Measurements from ENCODE around the gene RASAL3.
"Not testable (repeated sequence)": the region's sequence is repeated elsewhere in the genome, so short reads cannot be mapped to it uniquely, and the experiment has no call there.

Gene RASAL3

DNA sequence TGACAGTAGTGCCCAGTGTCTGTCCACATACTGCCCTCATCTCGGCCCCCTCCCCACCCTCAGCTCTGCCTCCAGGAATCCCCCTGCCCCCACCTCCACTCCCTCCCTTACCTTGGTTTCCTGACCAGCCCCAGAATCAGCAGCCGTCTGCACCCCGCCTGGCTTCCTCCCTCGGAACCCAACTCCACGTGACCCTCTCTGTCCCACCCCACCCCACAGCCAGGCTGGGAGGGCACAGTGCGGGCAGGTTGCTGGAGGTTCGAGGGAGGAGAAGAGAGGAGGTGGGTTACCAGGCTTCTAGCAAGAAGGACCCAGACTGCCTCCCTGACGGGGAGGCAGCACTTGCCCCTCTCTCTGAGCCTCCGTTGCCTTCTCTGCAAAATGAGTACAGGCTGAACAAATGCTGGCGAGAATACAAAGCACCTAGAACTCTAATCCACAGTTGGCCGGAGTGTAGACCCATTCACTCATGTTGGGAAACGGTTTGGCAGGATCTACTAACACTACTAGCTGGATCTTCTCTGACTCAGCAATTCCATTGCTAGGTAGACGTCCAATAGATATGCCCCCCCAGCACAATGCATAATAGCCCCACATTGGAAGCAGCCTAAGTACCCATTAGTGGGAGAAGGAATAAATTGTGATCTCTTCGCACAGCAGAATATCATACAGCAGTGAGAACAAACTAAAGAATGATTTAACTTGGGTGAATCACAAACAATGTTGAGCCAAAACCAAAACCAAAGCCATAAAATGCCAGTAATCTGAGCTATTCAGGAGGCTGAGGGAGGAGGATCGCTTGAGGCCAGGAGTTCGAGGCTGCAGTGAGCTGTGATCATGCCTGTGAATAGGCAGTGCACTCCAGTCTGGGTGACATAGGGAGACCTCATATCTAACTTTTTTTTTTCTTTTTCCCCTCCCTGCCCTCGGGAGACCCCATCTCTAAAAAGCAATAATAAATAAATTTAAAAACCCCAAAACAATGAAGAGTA is at the start of gene RASAL3:
Gene RASAL3, minus strand, starts transcription at position 151 of the 992 bp plus-strand sequence. CDS start 186 bp downstream, outside the sequence.
- no peak within 1 kb of the TSS for H3K4me3 ChIP-seq (ENCODE audit: low read depth, low read length)

DNA sequence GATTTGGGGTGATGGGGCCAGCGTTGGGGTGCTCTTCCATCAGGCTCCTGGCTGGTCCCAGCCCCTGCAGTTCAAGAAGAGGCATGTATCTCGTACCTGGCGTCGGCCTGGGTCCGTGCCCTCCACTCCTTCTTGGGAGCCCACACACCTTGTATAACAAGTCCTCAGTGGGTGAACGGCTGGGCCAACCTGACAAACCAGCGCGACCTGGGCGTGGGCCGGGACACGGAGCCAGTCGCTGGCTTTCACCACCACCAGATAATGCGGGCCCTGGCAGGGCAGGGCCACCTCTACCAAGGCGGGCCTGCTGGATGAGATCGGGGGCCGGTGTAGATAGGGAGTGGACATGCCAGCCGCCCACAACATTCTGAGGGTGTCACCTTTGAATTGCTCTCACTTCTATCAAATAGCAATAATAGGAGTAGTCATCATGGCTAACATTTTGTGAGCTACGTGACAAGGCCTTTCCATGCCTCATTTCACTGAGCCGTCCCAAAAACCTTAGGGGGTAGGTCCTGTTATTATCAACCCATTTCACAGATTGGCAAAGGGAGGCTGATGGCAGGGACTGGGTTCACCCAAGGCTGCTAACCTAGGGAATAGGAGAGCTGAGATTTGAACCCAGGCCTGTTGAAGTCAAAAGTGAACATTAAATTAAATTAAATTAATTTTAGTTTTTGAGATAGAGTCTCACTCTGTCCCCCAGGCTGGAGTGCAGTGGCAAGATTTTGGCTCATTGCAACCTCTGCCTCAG is 47.5 kb upstream of the RASAL3 start:
- H3K4me3 ChIP-seq (ENCODE audit: low read depth, low read length), result no peak overlapping the region

DNA sequence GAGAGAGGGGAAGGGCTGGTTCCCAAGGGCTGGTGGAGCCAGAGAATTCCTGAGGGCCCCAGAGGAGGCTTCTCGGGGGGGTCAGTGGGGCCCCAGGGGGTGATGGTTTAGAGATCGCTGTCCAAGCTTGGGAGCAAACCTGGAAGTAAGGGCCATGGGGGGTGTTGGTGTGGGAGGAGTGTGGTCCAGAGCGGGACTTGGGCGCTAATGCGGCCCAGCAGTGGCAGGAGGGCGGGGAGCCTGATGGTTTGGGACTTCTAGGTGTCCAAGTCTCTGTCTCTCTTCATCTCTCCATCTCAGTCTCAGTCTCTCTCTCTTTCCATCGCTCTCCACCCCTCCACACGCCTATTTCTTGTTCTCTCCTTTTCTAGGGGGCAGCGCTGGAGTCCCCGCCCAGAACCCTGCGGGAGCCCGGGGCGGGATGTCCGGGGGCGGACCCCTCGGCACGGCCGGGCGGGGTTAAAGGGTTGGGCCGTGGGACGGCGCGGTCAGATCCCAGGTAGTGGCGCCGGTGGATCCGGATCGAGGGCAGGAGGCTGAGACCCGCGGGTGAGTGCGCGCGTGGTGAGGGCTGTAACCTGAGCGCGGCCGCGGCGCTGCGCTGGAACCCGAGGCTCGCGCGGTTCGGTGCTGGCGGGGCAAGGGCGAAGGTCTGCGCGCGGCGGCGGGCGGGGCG is 43.8 kb upstream of the RASAL3 start, which contains the start of gene CYP4F22:
Gene CYP4F22, plus strand, starts transcription at position 491 of the 676 bp plus-strand sequence. CDS start 16,812 bp downstream, outside the sequence.
- peak within 1 kb of the TSS; percentile 48 for H3K4me3 ChIP-seq (ENCODE audit: low read depth, low read length)

DNA sequence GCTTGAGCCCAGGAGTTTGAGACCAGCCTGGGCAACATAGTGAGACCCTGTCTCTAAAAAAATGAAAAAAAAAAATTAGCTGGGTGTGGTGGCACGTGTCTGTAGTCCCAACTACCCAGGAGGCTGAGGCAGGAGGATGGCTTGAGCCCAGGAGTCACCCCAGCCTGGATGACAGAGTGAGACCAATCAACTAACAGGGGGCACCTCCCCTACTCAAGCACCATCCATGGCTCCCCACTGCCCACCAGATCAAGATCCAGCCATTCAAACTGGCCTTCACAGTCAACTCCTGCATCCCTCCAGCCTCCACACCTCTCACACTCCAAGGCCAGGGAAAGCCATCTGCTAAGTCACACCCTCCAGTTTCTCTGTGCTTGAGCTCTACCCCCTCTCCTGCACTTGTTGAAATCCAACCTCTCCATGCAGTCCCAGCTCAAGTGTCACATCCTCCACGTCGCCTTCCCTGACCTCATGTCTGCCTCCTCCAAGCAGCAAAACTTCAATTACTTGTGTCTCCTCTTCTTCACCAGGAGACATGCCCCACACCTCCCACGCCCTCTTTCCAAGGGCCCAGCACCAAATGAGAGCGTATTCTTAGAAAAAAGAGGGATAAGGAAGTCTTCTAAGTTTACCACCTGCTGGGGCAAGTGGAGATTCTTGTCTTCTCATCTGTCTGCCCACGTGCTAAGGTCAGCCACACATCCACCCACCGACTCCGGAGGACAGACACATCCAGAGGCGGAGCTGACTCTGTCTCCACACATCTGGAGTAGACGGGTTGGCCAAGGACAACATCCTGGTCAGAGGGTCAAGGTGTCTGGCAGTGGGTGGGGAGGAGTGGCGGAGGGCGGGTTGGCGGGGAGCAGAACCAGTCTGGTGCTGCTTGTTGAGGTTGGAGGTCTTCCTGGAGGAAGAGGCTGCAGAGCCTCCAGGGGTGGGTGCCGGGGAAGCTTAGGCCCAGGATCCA is 43.0 kb upstream of the RASAL3 start:
- H3K4me3 ChIP-seq (ENCODE audit: low read depth, low read length), result no peak overlapping the region

DNA sequence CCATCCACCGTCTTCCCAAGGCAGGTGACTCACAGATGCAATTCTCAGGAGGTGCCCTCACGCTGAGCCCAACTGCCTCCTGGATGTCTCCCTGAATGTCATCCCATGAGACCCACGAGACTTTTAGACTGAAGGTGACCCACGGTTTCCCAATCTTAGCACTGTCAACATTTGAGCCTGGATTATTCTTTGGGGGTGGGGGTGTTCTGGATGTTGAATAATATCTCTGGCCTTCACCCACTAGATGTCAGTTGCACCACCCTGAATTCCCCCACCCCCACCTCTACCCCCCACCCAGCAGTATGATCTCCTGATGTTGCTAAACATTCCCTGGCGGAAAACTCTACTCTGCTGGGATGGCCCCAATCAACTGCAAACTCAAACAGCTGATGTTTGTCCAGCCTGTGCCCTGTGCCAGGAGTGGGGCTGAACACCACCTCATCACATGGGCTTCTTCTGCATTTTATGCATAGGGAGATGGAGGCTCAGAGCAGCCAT is 41.8 kb upstream of the RASAL3 start:
- no peak overlapping the region for H3K4me3 ChIP-seq (ENCODE audit: low read depth, low read length)

DNA sequence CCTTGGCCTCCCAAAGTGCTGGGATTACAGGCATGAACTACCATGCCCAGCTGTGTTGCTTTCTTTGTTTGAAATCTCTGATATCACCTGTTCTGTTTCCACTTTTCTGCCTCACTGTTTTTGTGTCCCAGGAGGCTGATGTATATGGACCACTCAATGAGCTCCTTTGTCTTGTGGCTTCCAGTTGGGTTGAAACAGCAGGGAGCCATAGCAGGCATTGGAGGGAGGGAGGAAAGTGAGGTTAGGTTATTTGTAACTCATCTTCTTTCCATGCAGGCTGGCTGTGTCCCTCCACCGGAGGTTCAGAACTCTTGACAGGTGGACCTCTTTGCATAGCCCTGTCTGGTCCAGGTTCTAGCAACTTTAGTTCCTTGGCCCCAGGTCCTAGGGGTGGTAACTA is 37.9 kb upstream of the RASAL3 start:
- no peak overlapping the region for H3K4me3 ChIP-seq (ENCODE audit: low read depth, low read length)

DNA sequence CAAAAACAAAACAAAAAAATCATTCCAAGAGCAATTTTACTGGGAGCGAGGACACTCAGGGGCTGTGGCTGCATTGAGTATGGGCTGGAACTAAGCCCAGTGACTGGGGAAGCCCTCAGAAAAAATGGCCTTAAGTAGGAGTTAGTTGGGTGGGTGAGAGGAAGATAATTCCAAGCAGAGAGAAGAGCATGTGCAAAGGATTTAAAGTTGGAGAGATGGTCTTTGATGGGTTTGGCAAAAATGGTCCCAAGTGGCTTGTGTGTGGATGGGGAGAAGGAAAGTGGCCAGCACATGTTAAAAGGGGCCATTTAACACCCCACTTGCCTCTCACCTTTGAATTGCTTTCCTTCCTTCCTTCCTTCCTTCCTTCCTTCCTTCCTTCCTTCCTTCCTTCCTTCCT is 37.3 kb upstream of the RASAL3 start:
- no peak overlapping the region for H3K4me3 ChIP-seq (ENCODE audit: low read depth, low read length)

DNA sequence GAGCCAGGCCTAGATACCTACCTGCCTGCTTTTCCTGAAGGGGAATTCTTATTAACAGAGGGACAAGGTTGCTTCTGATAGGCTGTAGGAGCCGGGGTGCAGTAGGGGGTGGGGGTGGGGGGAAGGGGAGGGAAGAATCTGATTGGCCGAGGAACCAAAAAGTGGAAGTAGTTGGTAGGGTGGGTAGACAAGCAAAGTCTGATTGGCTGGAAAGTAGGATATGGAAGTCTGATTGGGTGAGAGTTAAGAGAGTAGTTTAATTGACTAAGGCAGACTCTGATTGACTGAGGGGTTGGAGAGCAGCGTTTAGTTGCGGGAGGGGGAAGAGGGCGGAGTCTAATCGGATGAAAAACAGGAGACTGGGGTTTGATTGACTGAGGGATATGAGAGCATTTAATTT is 34.6 kb upstream of the RASAL3 start:
- H3K4me3 ChIP-seq (ENCODE audit: low read depth, low read length), result no peak overlapping the region

DNA sequence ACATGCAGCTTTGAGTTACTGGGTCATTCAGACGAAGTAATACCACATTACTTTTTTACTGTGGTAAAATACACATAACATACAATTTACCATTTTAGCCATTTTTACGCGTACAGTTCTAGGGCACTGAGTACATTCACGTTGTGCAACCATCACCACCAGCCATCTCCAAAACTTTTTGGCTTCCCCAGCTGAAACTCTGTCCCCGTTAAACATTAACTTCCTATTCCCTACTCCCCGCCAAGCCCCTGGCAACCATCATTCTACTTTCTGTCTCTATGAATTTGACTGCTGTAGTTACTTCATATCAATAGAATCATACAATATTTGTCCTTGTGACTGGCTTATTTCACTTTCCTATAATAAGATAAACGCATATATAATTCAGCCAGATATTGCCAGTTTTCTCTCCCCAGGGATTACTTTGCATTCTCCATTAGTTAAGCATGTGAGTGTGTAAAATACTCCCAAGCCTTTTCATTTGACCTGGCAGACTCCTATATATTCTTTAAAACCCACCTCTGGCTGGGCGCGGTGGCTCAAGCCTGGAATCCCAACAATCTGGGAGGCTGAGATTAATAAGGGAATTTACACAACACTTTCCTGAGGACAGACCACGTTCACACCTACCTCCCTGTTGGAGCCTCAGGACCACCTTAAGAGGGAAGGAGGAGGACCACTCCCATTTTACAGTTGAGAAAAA is 34.0 kb upstream of the RASAL3 start:
- no peak overlapping the region for H3K4me3 ChIP-seq (ENCODE audit: low read depth, low read length)

DNA sequence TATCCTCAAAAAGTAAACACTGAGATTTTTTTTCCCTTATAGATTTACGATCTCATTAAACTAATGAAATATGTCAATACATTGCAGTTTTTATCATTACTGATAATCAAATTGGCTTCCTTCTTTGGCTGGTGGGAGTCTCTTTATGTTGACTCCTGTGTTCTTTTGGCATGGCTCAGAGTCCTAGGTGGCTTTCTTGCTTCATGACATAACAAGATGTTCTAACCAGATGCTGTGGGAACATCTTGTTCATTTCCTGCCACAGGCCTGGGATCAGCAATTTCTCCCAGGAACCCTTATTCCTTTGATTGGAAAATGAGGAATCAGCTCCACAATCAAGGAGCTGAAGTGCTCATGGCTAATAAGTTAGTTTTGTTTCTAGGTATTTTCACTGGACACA is 30.8 kb upstream of the RASAL3 start:
- no peak overlapping the region for H3K4me3 ChIP-seq (ENCODE audit: low read depth, low read length)

DNA sequence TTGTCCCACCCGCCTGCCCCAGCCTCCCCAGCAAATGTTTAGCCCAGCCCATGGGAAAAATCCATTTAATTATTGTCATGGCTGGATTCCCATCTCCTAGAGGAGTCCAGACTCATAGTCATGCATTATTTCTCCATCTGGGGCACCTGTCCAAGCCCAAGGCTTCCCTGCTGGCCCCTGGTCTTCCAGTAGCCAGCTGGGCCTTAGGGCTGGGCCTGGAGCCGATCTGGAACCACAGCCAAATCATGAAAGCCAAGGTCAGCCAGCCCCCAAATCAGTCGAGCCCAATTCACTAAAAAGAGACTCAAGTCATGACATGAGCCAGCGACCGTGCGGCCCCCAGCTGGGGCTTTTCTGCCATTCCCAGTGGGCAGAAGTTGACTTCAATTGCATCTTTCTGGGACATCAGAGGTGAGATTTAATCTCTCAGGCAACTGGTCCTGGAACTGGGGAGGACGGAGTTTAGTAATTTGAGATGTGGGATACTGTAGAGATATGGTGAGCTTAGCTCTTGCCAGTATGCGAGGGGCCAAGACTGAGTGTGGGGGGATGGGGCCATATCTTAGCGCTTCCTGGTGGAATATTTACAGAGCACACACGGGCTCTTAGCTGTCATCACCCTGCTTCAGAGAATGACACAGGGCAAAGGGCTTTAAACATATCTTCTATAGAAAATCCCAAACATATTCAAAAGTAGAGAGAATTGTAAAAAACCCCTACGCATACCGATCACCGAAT is 24.3 kb upstream of the RASAL3 start:
- H3K4me3 ChIP-seq (ENCODE audit: low read depth, low read length), result no peak overlapping the region

DNA sequence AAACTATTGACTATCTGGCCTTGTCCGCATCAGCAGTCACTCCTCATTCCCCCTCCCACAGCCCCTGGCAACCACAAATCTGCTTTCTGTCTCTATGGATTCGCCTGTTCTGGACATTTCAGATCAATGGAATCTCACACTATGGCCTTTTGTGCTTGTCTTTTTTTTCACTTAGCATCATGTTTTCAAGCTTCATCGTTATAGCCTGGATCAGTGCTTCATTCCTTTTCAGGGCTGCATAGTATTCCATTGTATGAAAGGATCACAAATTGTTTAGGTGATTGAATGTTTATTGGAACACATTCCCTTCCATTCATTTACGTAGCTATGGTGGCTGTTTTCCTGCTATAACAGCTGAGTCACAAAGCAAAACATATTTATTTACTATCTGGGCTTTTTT is 22.7 kb upstream of the RASAL3 start:
- no peak overlapping the region for H3K4me3 ChIP-seq (ENCODE audit: low read depth, low read length)

DNA sequence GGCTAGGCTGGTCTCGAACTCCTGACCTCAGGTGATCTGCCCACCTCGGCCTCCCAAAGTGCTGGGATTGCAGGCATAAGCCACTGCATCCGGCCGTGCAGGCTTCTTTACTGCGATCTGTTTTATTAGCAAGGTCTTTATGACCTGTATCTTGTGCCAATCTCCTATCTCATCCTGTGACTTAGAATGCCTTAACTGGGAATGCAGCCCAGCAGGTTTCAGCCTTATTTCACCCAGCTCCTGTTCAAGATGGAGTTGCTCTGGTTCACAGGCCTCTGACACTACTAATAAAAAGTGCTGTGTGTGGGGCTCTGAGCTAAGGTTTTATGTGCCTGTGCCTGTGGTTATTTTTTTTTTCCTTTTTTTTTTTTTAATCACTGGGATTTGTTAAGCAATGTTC is 21.4 kb upstream of the RASAL3 start:
- H3K4me3 ChIP-seq (ENCODE audit: low read depth, low read length), result not testable (repeated sequence)

DNA sequence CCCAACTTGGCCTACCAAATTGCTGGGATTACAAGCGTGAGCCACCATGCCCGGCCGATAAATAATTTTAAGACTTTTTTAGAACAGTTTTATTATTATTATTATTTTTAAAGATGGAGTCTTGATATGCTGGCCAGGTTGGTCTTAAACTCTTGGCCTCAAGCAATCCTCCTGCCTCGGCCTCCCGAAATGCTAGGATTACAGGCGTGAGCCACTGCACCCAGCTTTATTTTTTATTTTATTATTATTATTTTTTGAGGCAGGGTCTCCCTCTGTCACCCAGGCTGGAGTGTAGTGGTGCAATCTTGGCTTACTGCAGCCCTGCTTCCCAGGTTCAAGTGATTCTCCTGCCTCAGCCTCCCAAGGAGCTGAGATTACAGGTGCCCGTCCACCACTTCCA is 16.7 kb upstream of the RASAL3 start:
- not testable (repeated sequence) for H3K4me3 ChIP-seq (ENCODE audit: low read depth, low read length)

DNA sequence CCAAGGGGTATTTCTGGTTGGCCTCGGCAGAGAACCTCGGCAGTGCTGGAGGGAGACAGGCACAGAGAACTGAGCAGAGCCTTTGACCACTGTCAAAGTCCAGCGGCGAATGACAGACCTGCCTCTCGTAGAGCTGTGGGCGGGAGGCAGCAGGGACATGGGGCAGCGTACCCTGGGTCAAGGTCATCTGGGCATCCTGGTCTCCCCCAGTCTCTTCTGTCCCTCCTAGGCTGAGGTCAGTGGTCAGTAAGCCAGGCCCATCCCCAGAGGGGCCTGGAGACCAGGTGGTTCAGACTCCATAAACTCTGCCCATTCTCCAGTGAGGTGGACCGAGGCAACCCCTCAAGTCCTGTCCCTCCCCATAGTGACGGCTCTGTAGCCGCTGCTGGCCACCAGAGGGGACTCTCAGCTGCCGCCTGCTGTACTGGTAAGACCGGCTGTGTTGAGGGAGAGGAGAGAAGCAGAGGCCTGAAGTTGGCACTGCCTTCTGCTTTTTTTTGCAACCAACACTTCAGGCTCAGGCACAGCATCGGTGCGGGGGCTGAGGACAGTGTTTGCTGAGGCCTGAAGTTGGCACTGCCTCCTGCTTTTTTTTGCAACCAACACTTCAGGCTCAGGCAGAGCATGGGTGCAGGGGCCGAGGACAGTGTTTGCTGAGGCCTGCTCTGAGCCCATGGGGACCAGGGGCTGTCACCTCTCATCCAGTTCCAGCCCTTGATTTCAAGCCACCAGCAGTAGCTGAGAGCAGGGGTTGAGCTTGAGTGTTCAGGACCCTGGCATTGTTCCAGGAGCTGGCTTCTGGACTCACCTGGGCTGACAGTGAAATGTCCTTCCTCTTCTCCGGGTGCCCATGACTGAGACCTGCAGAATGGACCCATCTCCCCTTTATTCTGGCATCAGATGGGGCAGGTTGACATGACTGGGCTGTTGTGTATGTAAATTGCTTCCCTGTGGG is 15.3 kb upstream of the RASAL3 start, which contains the start of gene PGLYRP2:
Gene PGLYRP2, minus strand, starts transcription at position 111 of the 955 bp plus-strand sequence. CDS start 130 bp downstream, outside the sequence.
- H3K4me3 ChIP-seq (ENCODE audit: low read depth, low read length), result no peak within 1 kb of the TSS

DNA sequence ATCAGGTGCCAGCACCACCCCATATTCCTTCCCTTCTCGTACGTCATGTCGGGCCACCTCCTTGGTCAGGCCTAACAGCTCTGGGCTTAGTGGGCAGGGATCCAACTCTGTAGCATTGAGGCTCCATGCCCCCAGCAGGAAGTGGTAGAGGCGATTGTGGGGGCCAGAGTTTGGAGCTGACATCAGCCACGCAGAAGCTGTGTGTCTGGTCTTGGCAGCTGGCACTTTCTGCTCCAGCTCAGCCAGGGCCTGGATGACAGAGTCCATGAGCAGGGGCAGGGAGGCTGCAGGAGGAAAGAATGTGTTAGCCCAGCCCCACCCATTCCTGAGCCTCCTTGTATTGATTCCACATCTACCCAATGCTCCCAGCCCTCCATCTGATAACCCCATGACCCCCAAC is 12.0 kb upstream of the RASAL3 start:
- no peak overlapping the region for H3K4me3 ChIP-seq (ENCODE audit: low read depth, low read length)

DNA sequence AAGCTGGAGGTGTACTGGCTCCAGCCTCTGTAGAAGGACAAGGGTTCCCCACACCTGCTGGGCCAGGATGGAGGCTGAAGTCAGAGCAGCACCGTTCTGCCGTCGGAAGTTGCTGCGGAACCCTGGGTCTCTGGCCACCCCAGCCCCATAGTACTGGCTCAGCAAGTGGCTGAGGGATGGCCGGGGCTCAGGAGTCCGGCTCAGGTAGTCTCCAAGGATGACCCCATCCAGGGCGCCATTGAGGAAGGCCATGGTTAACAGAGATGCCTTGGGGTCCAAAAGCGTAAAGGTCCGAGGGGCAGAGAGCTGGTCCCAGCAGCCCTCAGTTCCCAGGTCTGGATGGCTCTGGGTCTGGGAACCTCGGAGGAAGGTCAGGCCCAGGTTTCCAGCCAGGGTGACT is 11.3 kb upstream of the RASAL3 start:
- H3K4me3 ChIP-seq (ENCODE audit: low read depth, low read length), result no peak overlapping the region
